ENCODE measurements around the gene DCAF4L1.

DNA sequence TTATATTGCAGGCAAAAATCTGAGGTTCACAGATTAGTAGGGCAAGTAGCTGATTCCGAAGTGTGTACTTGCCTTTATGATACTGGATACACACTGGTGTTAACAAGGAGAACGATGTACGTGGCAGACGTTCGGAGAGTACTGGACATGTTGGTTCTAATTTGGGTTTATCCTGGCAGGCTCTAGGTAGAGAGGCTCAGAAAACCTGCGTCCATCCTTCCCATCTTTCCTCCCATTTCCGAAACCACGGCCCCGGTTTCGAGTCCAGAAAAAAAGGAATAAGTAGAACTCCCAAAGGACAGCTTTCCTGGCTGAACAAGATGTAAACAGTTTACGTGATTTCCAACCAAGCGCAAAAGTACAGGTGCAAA is 8.4 kb downstream of the DCAF4L1 start:
- TF ChIP-seq POLR2A (IDR thresholded peaks at IDR 0.05), result no peak
- TF ChIP-seq, protein P1, sequence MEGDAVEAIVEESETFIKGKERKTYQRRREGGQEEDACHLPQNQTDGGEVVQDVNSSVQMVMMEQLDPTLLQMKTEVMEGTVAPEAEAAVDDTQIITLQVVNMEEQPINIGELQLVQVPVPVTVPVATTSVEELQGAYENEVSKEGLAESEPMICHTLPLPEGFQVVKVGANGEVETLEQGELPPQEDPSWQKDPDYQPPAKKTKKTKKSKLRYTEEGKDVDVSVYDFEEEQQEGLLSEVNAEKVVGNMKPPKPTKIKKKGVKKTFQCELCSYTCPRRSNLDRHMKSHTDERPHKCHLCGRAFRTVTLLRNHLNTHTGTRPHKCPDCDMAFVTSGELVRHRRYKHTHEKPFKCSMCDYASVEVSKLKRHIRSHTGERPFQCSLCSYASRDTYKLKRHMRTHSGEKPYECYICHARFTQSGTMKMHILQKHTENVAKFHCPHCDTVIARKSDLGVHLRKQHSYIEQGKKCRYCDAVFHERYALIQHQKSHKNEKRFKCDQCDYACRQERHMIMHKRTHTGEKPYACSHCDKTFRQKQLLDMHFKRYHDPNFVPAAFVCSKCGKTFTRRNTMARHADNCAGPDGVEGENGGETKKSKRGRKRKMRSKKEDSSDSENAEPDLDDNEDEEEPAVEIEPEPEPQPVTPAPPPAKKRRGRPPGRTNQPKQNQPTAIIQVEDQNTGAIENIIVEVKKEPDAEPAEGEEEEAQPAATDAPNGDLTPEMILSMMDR (IDR thresholded peaks at IDR 0.05), result no peak

All from vagina (tissue), 2 donors.